Left lobe of liver (tissue), 2 donors: ENCODE results near the gene DEDD. TPM values are rescaled to one million over a fixed set of nuclear protein-coding genes. Genes with fewer than 3 reads are reported as not detected.

ENCODE experiments used
- ATAC-seq: fragments of 200-7000 bp; cut with Tn5 transposase; one replicate; pipeline ENCODE4 v1.9.1; 2020; ENCODE audit warnings: mild to moderate bottlenecking, moderate library complexity
- DNase-seq: peaks from one replicate; pipeline ENCODE4 v3.0.0-alpha.2; 2020; ENCODE audit warnings: low spot score
- total RNA-seq: library from RNA; stranded (reverse); gene quantifications from one replicate; pipeline ENCODE4 v1.2.1, GENCODE V29; 2021
- donor health status: DM: no; HTN: no; CAD: no; lungs with moderate emphysema.
- donor health status: DM: no; HTN: yes; CAD: no.

DEDD gene
- total RNA-seq, 1 donor from 2014 or later: 17.6 TPM

- no peak for DNase-seq
These were observed 52.9 kb downstream of the DEDD start for GRCh38 chr1:161079436-161080110.

GRCh38 chr1:161077426-161077825 is 55.0 kb downstream of the DEDD start:
- DNase-seq (no peak), ATAC-seq (no peak)

More at GRCh38 chr1:161079436-161080110, 52.9 kb downstream of the DEDD start:
- no peak for ATAC-seq

- no peak for DNase-seq
- no peak for ATAC-seq
These were observed 56.1 kb downstream of the DEDD start for GRCh38 chr1:161076410-161076809.

DNA sequence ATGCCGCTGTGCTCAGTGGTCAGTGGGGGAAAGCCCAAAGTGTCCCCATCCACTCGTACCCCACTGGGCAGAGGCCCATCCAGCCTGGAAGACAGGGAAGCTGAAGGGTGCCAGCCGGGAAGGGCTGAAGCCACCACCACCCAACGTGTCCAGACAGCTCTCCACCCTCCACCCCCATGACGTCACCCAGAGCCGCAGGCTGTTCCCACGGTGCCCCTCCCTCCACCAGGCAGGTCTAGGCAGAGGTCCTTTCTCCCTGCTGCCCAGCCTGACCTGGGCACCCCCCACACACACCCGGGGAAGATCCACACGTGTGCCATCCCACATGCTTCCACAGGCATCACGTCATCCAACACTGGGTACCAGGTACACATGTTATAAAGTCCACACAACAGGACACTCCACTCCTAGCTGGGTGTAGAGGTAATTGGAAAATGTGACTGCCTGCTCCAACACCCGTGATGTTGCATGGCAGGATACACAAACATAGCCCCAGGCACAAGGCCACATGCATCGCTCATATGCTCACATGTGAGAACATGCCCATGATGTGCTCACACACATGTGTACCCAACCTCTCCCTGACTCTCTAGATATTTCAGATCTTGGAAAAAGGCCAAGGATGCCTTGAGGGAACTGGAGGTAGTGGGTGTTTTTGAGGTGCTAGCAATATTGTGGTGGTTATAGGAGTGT is 57.6 kb downstream of the DEDD start:
- ATAC-seq (no peak), DNase-seq (no peak)

- DNase-seq (no peak), ATAC-seq (no peak)
These were observed 58.9 kb downstream of the DEDD start for GRCh38 chr1:161073474-161074121.

- DNase-seq (no peak), ATAC-seq (no peak)
These were observed 59.6 kb downstream of the DEDD start for GRCh38 chr1:161072751-161073449.

DNA sequence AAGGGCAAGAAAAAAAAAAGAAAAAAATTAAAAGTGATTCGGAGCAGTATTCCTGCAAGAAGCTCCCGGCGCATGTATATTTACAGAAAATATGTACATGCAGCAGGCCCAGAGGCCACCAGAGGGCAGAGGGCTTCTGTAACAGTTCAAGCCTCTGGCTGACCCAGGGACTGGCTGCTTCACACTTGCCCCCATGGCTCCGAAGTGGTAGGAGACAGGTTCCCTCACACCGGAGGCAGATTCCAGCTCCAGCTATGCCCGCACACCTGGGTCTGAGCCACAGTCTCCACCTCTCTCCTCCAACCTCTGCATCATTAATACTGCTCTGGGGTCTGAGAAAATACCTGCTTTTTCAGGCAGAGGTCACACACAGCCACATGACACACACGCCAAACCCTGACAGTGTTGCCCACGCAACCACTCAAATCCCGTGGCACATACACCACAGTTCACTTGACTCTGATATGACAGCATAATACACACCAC is 60.5 kb downstream of the DEDD start:
- DNase-seq: no peak
- ATAC-seq: peak; percentile 66

Other genes with a start within 250 kb of the DEDD start
- 2.4 TPM for gene ITLN1, start 247.5 kb downstream of the DEDD start, total RNA-seq
- not detected for gene ITLN2, start 177.9 kb downstream of the DEDD start, total RNA-seq
- gene F11R, start 111.5 kb downstream of the DEDD start, total RNA-seq: 65.4 TPM
- 30.7 TPM for gene TSTD1, start 93.7 kb downstream of the DEDD start, total RNA-seq
- 27.6 TPM for gene USF1, start 86.7 kb downstream of the DEDD start, total RNA-seq
- gene ARHGAP30, start 62.8 kb downstream of the DEDD start, total RNA-seq: 4.0 TPM
- not detected for gene NECTIN4, start 43.1 kb downstream of the DEDD start, total RNA-seq
- gene KLHDC9, start 34.3 kb downstream of the DEDD start, total RNA-seq: 6.2 TPM
- 22.0 TPM for gene PFDN2, start 14.6 kb downstream of the DEDD start, total RNA-seq
- gene NIT1, start 14.6 kb downstream of the DEDD start, total RNA-seq: 70.3 TPM
- gene UFC1, start 21.3 kb upstream of the DEDD start, total RNA-seq: 36.1 TPM
- gene USP21, start 26.8 kb upstream of the DEDD start, total RNA-seq: 10.2 TPM
- gene PPOX, start 33.8 kb upstream of the DEDD start, total RNA-seq: 9.3 TPM
- 9.1 TPM for gene B4GALT3, start 44.8 kb upstream of the DEDD start, total RNA-seq
- 1.1 TPM for gene ADAMTS4, start 66.4 kb upstream of the DEDD start, total RNA-seq
- gene NDUFS2, start 69.7 kb upstream of the DEDD start, total RNA-seq: 106 TPM
- gene FCER1G, start 82.6 kb upstream of the DEDD start, total RNA-seq: 13.4 TPM
- 4,148 TPM for gene APOA2, start 91.0 kb upstream of the DEDD start, total RNA-seq
- 6.3 TPM for gene TOMM40L, start 93.4 kb upstream of the DEDD start, total RNA-seq
- 158 TPM for gene NR1I3, start 105.5 kb upstream of the DEDD start, total RNA-seq
- gene PCP4L1, start 126.1 kb upstream of the DEDD start, total RNA-seq: 5.1 TPM
- 2.4 TPM for gene MPZ, start 177.3 kb upstream of the DEDD start, total RNA-seq
- 223 TPM for gene SDHC, start 181.7 kb upstream of the DEDD start, total RNA-seq
- not detected for gene CFAP126, start 235.2 kb upstream of the DEDD start, total RNA-seq